GM13977 (cell line): ENCODE data around the gene ZNF35.

Experiments used
- DNase-seq: peaks from one replicate; pipeline ENCODE4 v3.0.0; 2012; ENCODE audit warnings: low spot score
- CTCF ChIP-seq: IDR thresholded peaks from 2 replicates; pipeline ENCODE4 v1.5.1; 2012; ENCODE audit warnings: mild to moderate bottlenecking, control low read depth; ENCODE audit not compliant: insufficient read depth; ENCODE audit errors: extremely low read depth, missing control alignments
- in situ Hi-C: fragments of 300-500 bp; cut with MboI; formaldehyde crosslinking; loops from one replicate; pipeline ENCODE4 v1.12.0; 2022; ENCODE audit warnings: low sequenced_read_pairs, low pct_unique_long_range_greater_than_20kb, mixed read lengths, inconsistent platforms; ENCODE audit not compliant: unreplicated experiment

ZNF35 gene

GRCh38 chr3:44680921-44681455 lies 32.5 kb downstream of the ZNF35 start:
- no peak for DNase-seq
- in situ Hi-C loops = no loop called here
- no peak for TF ChIP-seq CTCF

GRCh38 chr3:44682182-44682896 lies 33.8 kb downstream of the ZNF35 start:
- DNase-seq = no peak
- TF ChIP-seq CTCF = no peak
- in situ Hi-C loops = no loop called here

GRCh38 chr3:44685128-44685800 lies 36.7 kb downstream of the ZNF35 start:
- in situ Hi-C loops = no loop called here
- peak; percentile 81 for DNase-seq
- no peak for TF ChIP-seq CTCF

GRCh38 chr3:44687898-44688297 lies 39.4 kb downstream of the ZNF35 start:
- in situ Hi-C loops = no loop called here
- no peak for DNase-seq

More at GRCh38 chr3:44687898-44688297, 39.4 kb downstream of the ZNF35 start:
- TF ChIP-seq CTCF = no peak
